K562 (cell line): ENCODE data around the gene REX1BD. TPM values are rescaled to one million over a fixed set of nuclear protein-coding genes. Genes with fewer than 3 reads are reported as not detected.

ENCODE experiments used
- E2F6 ChIP-seq, 2 experiments: IDR thresholded peaks; 2 replicates each; pipeline ENCODE4 v1.6.1; 2011; ENCODE audit warnings: borderline replicate concordance in 1 of 2, control low read depth in 1 of 2, low read depth in 1 of 2, low read length in 1 of 2, mild to moderate bottlenecking in 1 of 2, mixed read lengths in 1 of 2, moderate library complexity in 1 of 2; ENCODE audit not compliant: insufficient read depth in 1 of 2, insufficient read length in 1 of 2, poor library complexity in 1 of 2, severe bottlenecking in 1 of 2; ENCODE audit errors: extremely low read depth in 1 of 2
- KLF6 ChIP-seq: fragments of 250-450 bp; sonication (Bioruptor Pico); IDR thresholded peaks from 2 replicates; pipeline ENCODE4 v1.4.0; 2020; ENCODE audit warnings: mild to moderate bottlenecking, moderate library complexity, borderline replicate concordance
- MYC ChIP-seq, 2 experiments: fragments of 250-450 bp in 1 of 2; sonication (Bioruptor Pico) in 1 of 2; IDR thresholded peaks; 2 replicates each; pipeline versions ENCODE4 v1.5.1 to v1.6.1; 2012 to 2021; ENCODE audit warnings: low read depth in 2 of 2, borderline replicate concordance in 1 of 2, improper control_type of control experiment in 1 of 2, low read length in 1 of 2, mild to moderate bottlenecking in 1 of 2, moderate library complexity in 1 of 2
- NONO ChIP-seq, 2 experiments: fragments of 200-400 bp in 1 of 2; fragments of 450-650 bp in 1 of 2; formaldehyde crosslinking in 1 of 2; IDR thresholded peaks; 2 replicates each; pipeline ENCODE4 v1.6.1; 2017; ENCODE audit warnings: low read depth in 2 of 2, mild to moderate bottlenecking in 2 of 2, moderate library complexity in 2 of 2, low read length in 1 of 2
- NRF1 ChIP-seq, 2 experiments: fragments of 450-650 bp; IDR thresholded peaks in 1 of 2; conservative IDR thresholded peaks in 1 of 2; 2 replicates each; pipeline ENCODE4 v1.6.1; 2014; ENCODE audit warnings: mild to moderate bottlenecking in 2 of 2
- PHF8 ChIP-seq: fragments of 200-600 bp; sonication (generic); IDR thresholded peaks from 2 replicates; pipeline ENCODE4 v1.6.1; 2012; ENCODE audit warnings: mixed run types, mild to moderate bottlenecking, inconsistent platforms, low read length, moderate library complexity, borderline replicate concordance
- RBBP5 ChIP-seq: fragments of 200-600 bp; sonication (generic); IDR thresholded peaks from 2 replicates; pipeline ENCODE4 v1.6.1; 2012; ENCODE audit warnings: borderline replicate concordance, mild to moderate bottlenecking, low read length, control low read depth, inconsistent platforms; ENCODE audit not compliant: insufficient read depth, poor library complexity, severe bottlenecking
- RBFOX2 ChIP-seq: fragments of 200-400 bp; formaldehyde crosslinking; IDR thresholded peaks from 2 replicates; pipeline ENCODE4 v1.6.1; 2017; ENCODE audit warnings: low read depth, mild to moderate bottlenecking, low read length, moderate library complexity
- SAP30 ChIP-seq: fragments of 200-600 bp; sonication (generic); IDR thresholded peaks from 2 replicates; pipeline ENCODE4 v1.6.1; 2012; ENCODE audit warnings: borderline replicate concordance, low read depth, mild to moderate bottlenecking, moderate library complexity, low read length, control low read depth, inconsistent platforms; ENCODE audit not compliant: insufficient read depth, poor library complexity, severe bottlenecking
- TAF7 ChIP-seq: fragments of 450-650 bp; IDR thresholded peaks from 2 replicates; pipeline ENCODE4 v1.6.1; 2016; ENCODE audit warnings: missing genetic modification characterization, missing compliant biosample characterization
- ZFX ChIP-seq: sonication (generic); formaldehyde crosslinking; IDR thresholded peaks from 2 replicates; pipeline ENCODE4 v1.8.0; 2022; ENCODE audit warnings: mild to moderate bottlenecking, missing genetic modification reagents, moderate library complexity
- ZNF277 ChIP-seq: fragments of 250-450 bp; sonication (Bioruptor Pico); IDR thresholded peaks from 2 replicates; pipeline ENCODE4 v1.8.0; 2022; ENCODE audit warnings: inconsistent platforms, mild to moderate bottlenecking, moderate library complexity, borderline replicate concordance
- polyA plus RNA-seq, 8 experiments: library from polyadenylated mRNA; depleted of rRNA in 4 of 8; stranded (reverse) in 5 of 8; unstranded in 3 of 8; fragments of >200 nt; fragmentation: Nextera tagmentation in 2 of 8; fragmentation: Illumina TruSeq in 1 of 8; extraction: Ambion mirVana in 2 of 8; extraction: Trizol in 1 of 8; gene quantifications; 2 replicates each; pipeline versions ENCODE4 v1.2.1 to v1.2.3, GENCODE V29; 2011 to 2014; ENCODE audit warnings: inconsistent platforms in 1 of 8, missing spikeins in 1 of 8
- total RNA-seq, 7 experiments: library from RNA; depleted of rRNA in 6 of 7; stranded (reverse); fragments of >200 nt in 6 of 7; fragmentation: Illumina TruSeq in 2 of 7; extraction: Trizol in 2 of 7; gene quantifications; 2 replicates each; pipeline versions ENCODE4 v1.2.1 to v1.2.3, GENCODE V29; 2011 to 2021; ENCODE audit warnings: low replicate concordance in 1 of 7
- TF ChIP-seq, protein P1 (sequence below): fragments of 450-650 bp; IDR thresholded peaks from 2 replicates; pipeline ENCODE4 v1.6.1; 2017; ENCODE audit warnings: mild to moderate bottlenecking, moderate library complexity

REX1BD gene
- total and polyA plus RNA-seq, 9 of the 15 experiments (the other 6 are each of a cell fraction or from before 2014, with no cell fraction given), result 1.9 to 136 (median 13.8) TPM

- TF ChIP-seq ZNF277 (CRISPR knock-in tag), result no peak
- TF ChIP-seq ZFX, result peak; percentile 87
- TF ChIP-seq PHF8, result peak; percentile 90; the same call in 1 of the 2 replicates
- TF ChIP-seq, protein P1, sequence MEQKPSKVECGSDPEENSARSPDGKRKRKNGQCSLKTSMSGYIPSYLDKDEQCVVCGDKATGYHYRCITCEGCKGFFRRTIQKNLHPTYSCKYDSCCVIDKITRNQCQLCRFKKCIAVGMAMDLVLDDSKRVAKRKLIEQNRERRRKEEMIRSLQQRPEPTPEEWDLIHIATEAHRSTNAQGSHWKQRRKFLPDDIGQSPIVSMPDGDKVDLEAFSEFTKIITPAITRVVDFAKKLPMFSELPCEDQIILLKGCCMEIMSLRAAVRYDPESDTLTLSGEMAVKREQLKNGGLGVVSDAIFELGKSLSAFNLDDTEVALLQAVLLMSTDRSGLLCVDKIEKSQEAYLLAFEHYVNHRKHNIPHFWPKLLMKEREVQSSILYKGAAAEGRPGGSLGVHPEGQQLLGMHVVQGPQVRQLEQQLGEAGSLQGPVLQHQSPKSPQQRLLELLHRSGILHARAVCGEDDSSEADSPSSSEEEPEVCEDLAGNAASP, result no peak
- TF ChIP-seq MYC (IDR thresholded peaks at IDR 0.05; ENCODE audit: low read depth, low read length), result peak; percentile 4; the same call in 1 of the 2 replicates
- TF ChIP-seq MYC (CRISPR knock-in tag; IDR thresholded peaks at IDR 0.05; ENCODE audit: borderline replicate concordance, low read depth), result no peak
- no peak for TF ChIP-seq KLF6 (CRISPR knock-in tag)
- TF ChIP-seq TAF7, result peak; percentile 44; the same call in 1 of the 2 replicates
- TF ChIP-seq NRF1 (conservative IDR thresholded peaks at IDR 0.05 in 1 of 2, IDR thresholded peaks at IDR 0.05 in 1 of 2), result peak; percentile 82 to 84
- peak in 1 of 2 experiments; percentile 32 for TF ChIP-seq E2F6 (IDR thresholded peaks at IDR 0.05; ENCODE audit: borderline replicate concordance in 1 of 2, extremely low read depth in 1 of 2, insufficient read depth in 1 of 2, insufficient read length in 1 of 2, low read depth in 1 of 2, low read length in 1 of 2, poor library complexity in 1 of 2, severe bottlenecking in 1 of 2)
- peak; percentile 43 for TF ChIP-seq SAP30
- TF ChIP-seq NONO (IDR thresholded peaks at IDR 0.05; ENCODE audit: low read depth in 2 of 2, low read length in 1 of 2), result 0 out of 4 replicates have a peak, but pooled peaks have one; percentile 30 to 37
- peak; percentile 80 for TF ChIP-seq RBBP5
- peak; percentile 90 for TF ChIP-seq RBFOX2
Observed at GRCh38 chr19:18636969-18637629, 48.5 kb downstream of the REX1BD start, which contains the start of gene KLHL26 (continued).
